GM12874 (cell line): Measurements from ENCODE around the gene RAB39A.

ENCODE experiments used
- TF ChIP-seq, protein P1 (sequence below): IDR thresholded peaks from 2 replicates; pipeline ENCODE4 v1.5.1; 2011; ENCODE audit warnings: low read depth, mild to moderate bottlenecking, control low read depth, low read length, moderate library complexity; ENCODE audit not compliant: insufficient read depth

RAB39A gene

DNA sequence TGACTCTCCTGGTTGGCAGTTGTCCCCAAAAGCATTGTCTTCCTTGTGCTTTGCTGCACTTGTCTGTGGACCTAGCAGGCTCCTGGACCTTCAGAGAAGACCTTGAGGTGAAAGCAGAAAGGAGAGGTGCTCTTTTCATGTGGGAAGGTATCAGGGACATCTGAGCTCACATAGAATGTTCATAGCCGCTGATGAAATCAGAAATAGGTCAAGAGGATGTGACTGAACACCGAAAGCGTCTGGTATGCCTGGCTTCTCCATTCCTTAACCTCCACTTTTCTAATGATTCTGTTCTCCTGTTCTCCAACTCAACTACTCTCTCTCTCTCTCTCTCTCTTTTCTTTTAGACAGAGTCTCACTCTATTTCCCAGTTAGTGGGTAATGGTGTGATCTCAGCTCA lies 74.2 kb downstream of the RAB39A start:
- TF ChIP-seq, protein P1, sequence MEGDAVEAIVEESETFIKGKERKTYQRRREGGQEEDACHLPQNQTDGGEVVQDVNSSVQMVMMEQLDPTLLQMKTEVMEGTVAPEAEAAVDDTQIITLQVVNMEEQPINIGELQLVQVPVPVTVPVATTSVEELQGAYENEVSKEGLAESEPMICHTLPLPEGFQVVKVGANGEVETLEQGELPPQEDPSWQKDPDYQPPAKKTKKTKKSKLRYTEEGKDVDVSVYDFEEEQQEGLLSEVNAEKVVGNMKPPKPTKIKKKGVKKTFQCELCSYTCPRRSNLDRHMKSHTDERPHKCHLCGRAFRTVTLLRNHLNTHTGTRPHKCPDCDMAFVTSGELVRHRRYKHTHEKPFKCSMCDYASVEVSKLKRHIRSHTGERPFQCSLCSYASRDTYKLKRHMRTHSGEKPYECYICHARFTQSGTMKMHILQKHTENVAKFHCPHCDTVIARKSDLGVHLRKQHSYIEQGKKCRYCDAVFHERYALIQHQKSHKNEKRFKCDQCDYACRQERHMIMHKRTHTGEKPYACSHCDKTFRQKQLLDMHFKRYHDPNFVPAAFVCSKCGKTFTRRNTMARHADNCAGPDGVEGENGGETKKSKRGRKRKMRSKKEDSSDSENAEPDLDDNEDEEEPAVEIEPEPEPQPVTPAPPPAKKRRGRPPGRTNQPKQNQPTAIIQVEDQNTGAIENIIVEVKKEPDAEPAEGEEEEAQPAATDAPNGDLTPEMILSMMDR, result no peak

DNA sequence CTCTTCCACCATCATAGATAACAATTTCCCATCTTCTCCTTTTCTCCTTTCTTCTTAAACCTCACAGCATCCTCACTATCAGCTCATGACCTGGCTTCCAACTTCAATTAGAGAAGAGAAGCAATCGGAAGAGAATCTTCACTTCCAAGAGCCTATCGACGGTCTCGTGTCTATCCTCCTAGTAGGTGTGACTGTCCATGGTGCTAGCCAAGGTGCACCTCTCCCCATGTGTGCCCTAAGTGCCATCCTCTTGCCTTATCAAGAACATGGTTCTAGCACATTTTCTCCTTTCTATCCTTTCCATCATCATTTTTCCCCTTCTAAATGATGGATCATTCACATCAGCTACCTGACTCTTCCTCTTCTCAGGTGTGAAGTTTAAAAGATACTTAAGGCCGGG lies 75.4 kb downstream of the RAB39A start:
- TF ChIP-seq, protein P1, result no peak

DNA sequence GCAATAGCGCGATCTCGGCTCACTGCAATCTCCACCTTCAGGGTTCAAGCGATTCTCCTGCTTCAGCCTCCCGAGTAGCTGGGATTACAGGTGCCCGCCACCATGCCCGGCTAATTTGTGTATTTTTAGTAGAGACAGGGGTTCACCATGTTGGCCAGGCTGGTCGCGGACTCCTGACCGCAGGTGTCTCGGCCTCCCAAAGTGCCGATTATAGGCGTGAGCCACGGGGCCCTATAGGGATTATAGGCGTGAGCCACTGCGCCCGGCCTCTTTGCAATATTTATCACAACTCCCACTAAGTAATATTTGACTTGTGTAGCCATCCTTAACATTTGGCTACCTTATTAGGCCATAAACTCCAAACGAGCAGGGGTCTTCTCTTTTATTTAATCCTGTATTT lies 79.6 kb downstream of the RAB39A start:
- TF ChIP-seq, protein P1, result no peak

DNA sequence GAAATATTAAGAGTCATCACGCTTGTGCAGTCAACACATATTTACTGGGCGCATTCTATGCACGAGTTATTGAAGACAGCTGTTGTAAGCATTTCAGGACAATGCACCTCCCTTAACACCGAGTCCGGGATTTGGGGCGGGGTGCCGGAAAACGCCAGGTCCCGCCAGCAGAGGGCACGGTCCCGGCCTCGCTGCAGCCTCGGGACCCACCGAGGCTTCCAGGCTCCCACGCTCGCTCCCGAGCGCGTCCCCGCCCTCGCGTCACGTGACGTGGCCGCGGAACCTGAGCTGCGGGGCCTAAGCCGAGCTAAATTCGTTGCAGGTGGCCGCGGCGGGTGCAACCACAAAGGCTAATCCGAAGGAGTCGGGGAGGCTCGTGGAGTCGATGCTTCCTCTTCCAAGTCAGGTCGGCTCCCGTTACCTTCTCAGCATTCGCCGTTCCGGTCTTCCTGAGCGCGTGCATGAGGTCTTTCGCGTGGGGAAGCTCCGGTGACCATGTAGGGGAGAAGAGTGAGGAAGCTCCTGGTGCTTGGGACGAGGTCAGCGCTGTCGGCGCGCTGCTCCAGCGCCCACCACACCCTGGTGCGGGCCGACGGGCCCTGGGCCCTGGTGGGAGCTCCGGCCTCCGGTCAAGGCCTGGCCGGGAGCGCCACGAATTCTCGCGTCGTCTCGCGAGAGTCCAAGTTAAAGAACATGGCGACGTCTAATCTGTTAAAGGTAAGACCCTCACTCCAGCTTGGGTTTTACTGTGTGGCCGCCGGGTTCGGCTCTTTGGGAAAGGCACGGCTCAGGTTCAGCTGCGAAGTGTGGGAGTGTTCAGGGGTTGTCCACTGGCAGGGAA lies 80.6 kb downstream of the RAB39A start, which contains the start of gene CUL5:
TSS of gene CUL5 (plus strand) at position 243 of the 841 bp plus-strand sequence. CDS start at position 694, 451 bp downstream.
- TF ChIP-seq, protein P1, result peak; percentile 92

DNA sequence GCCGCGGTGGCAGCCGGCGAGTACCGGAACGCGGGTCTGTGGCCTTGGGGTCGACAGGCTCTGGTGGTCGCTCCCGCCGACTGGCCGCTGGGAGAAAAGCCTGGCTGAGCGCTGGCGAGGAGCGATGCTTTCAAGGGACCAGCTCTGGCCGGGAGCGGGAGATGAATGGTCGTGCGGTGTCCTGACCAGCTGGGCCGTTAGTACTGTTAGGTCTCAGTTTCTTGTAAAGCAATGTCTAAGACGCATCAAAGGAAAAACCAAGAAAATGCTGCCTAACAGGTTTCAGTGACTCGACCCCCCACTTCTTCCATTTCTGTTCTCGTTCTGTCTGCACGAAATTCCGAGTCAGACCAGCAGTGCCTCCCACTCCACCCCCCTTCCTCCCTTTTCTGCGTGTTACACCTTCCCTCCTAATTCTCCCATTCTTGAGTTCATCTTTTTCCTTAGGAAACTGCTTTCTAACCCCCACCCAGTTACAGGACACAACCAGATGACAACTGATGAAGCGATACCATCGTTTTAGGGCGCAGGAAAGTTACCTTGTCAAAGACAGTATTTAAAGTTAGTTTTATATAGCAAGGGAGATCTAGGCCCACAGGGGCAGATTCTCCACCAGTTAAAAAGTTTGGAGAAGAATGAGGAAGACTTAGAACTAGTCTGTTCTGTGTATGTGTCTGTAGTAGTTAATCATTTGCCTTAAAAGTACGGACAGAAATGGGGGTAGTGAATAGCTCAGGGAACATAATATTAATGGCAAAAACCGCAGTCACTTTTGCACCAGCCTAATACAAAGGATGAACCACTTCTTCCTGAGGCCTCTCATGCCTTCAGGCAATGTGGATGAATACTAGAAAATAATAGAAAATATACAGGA lies 81.5 kb downstream of the RAB39A start:
- TF ChIP-seq, protein P1, result no peak

DNA sequence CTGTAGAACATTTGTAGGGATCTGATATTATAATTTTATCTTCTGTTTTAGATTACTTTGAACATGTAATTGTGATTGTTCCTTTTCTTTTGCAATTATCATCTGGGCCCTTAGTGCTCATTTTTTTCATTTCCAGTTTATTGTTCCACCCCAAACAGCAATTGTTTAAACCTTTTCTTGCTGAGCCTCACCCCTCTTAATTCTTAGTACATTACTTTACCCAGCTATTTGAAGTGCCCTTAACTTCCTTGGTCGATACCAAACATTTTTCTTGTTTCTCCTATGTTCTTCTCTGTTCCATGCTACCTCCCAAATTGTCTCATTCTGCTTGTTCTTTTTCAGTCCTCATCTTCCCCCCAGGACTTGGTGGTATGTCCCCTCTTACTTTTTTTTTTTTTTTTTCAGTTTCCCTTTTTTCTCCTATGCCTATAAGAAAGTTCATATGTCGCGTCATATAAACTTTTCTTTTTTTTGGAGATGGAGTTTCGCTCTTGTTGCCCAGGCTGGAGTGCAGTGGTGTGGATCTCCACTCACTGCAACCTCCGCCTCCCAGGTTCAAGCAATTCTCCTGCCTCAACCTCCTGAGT lies 84.0 kb downstream of the RAB39A start:
- TF ChIP-seq, protein P1, result no peak
